HG03064 (cell line): ENCODE measurements around the gene ZBTB21.
"Not testable (repeated sequence)": the region's sequence is repeated elsewhere in the genome, so short reads cannot be mapped to it uniquely, and the experiment has no call there.

Experiments used
- ATAC-seq: cut with Tn5 transposase; IDR thresholded peaks from one replicate; pipeline ENCODE4 v1.9.1; 2021; ENCODE audit warnings: low read depth; ENCODE audit not compliant: unreplicated experiment

Gene ZBTB21

GRCh38 chr21:41972511-41973205, 37.5 kb downstream of the ZBTB21 start:
- no peak for ATAC-seq

GRCh38 chr21:41971891-41972290, 38.3 kb downstream of the ZBTB21 start:
- no peak for ATAC-seq

GRCh38 chr21:41970751-41971653, 39.2 kb downstream of the ZBTB21 start:
- ATAC-seq = no peak

- ATAC-seq = no peak
Observed at GRCh38 chr21:41970106-41970391, 40.1 kb downstream of the ZBTB21 start.

- ATAC-seq = no peak
Observed at GRCh38 chr21:41967708-41968107, 42.5 kb downstream of the ZBTB21 start.

GRCh38 chr21:41966872-41967621, 43.1 kb downstream of the ZBTB21 start:
- no peak for ATAC-seq

GRCh38 chr21:41966041-41966833, 43.9 kb downstream of the ZBTB21 start:
- no peak for ATAC-seq

- no peak for ATAC-seq
Observed at GRCh38 chr21:41965461-41966013, 44.6 kb downstream of the ZBTB21 start.

GRCh38 chr21:41965045-41965444, 45.1 kb downstream of the ZBTB21 start:
- ATAC-seq = no peak

- ATAC-seq = no peak
Observed at GRCh38 chr21:41964171-41964570, 46.0 kb downstream of the ZBTB21 start.

- no peak for ATAC-seq
Observed at GRCh38 chr21:41962425-41962966, 47.7 kb downstream of the ZBTB21 start.

GRCh38 chr21:41961753-41962152, 48.4 kb downstream of the ZBTB21 start:
- ATAC-seq = no peak

- ATAC-seq = no peak
Observed at GRCh38 chr21:41961282-41961701, 48.9 kb downstream of the ZBTB21 start.

- ATAC-seq = no peak
Observed at GRCh38 chr21:41960386-41960785, 49.8 kb downstream of the ZBTB21 start.

- not testable (repeated sequence) for ATAC-seq
Observed at GRCh38 chr21:41959697-41960096, 50.5 kb downstream of the ZBTB21 start.

- ATAC-seq = no peak
Observed at GRCh38 chr21:41958886-41959563, 51.1 kb downstream of the ZBTB21 start.

- ATAC-seq = no peak
Observed at GRCh38 chr21:41957991-41958766, 52.0 kb downstream of the ZBTB21 start.

- no peak for ATAC-seq
Observed at GRCh38 chr21:41956926-41957729, 53.0 kb downstream of the ZBTB21 start.
